SIG-M5 (cell line): ENCODE measurements around the gene TMEM117.

ENCODE experiments used
- DNase-seq: peaks from one replicate; lab custom pipeline; 2025; lab: John Stamatoyannopoulos, UW

TMEM117 gene

DNA sequence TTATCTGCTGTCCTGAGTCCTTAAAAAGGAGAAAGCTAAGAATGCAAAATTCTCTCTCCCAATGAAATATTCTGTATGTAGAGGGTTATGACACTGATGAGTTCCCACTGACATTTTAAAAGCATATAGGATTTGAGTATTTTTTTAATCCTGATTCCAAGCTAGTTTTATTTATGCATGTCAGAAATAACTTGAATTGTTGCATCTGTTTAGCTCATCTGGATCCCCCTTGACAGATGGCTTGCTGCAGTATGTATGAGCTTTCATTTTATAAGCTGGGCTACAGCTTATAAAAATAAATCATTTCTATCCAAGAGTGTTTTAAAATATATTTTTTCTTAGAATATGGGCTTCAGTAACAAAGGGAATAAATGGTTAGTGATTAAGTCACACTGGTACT, 545.0 kb downstream of the TMEM117 start:
- DNase-seq, result no peak

GRCh38 chr12:44381341-44381740, 545.5 kb downstream of the TMEM117 start:
- DNase-seq, result no peak

GRCh38 chr12:44384136-44384535, 548.3 kb downstream of the TMEM117 start:
- no peak for DNase-seq

- no peak for DNase-seq
Observed at GRCh38 chr12:44385964-44386363, 550.1 kb downstream of the TMEM117 start.

- DNase-seq, result no peak
Observed at GRCh38 chr12:44387581-44387980, 551.7 kb downstream of the TMEM117 start.

- DNase-seq, result no peak
Observed at GRCh38 chr12:44389038-44389437, 553.2 kb downstream of the TMEM117 start.

GRCh38 chr12:44389896-44390295, 554.0 kb downstream of the TMEM117 start:
- no peak for DNase-seq

DNA sequence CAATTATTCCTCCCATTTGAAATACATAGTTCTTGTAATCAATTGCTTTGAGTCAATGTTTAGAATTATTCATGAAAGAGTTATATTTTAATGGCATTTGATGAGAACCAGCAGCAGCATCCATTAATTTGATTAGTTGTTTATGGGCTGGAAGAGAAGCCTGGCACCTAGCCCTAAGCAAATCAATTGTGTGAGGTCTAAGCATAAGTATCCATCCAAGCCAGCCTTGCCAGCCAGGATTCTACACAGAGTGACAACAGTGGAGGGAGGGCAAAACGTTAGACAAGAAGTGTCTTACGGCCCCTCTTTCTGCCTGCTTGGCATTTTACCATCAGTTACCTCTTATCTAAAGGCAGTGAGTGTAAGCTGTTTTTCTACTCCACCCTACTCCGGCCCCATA, 561.8 kb downstream of the TMEM117 start:
- no peak for DNase-seq

GRCh38 chr12:44403185-44403584, 567.3 kb downstream of the TMEM117 start:
- DNase-seq, result no peak

DNA sequence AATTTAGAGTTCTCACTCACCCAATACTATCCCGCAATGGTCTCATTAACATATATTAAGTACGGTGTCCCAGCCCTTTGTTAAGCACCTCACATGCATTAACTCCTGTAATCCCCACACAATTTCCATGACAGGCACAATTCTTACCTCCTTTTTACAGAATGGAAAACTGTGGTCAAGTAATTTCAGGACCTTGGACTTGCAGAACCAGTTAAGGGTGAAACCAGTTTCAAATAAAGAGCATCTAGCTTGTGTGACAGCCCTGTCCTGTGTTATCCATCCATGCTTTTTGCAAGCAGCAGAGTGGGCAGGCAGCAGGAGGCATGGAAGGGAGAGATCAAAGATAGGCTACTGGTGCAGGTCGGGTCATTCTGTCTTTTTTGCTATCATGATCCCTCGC, 569.4 kb downstream of the TMEM117 start:
- DNase-seq, result no peak

GRCh38 chr12:44422559-44422958, 586.7 kb downstream of the TMEM117 start:
- no peak for DNase-seq

DNA sequence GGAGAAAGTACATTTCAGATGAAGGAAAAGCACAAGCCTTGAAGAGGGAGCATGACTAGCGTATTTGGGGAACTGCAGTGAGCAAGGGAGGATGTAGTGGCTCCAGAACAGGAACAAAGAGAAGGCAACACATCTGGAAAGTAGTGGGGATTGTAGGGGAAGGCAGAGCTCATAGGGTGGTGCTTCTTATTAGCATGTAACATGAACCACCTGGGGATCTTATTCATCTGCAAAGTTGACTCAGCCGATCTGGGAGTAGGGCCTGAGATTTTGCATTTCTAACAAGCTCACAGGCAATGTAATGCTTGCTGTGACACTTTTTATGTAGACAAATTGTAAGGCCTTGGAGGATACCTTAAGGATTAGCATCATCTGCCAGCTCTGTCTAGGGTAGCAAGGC, 592.9 kb downstream of the TMEM117 start:
- no peak for DNase-seq

- no peak for DNase-seq
Observed at GRCh38 chr12:44431647-44432343, 595.9 kb downstream of the TMEM117 start.

DNA sequence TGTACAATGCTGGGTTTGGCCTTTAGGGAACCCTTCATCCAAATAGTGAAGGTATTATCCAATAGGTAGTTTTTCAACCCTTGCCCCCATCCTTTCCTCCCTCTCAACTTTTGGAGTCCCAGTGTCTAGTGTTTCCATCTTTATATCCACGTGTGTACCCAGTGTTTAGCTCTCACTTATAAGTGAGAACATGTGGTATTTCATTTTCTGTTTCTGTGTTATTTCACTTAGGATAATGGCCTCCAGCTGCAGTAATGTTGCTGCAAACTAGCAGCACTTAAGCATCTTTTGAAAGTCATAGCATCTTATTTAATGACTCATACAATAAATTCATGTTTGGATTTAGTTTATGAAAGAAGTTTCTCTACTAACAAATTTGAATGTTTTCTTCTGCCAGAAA, 597.8 kb downstream of the TMEM117 start:
- DNase-seq, result no peak

DNA sequence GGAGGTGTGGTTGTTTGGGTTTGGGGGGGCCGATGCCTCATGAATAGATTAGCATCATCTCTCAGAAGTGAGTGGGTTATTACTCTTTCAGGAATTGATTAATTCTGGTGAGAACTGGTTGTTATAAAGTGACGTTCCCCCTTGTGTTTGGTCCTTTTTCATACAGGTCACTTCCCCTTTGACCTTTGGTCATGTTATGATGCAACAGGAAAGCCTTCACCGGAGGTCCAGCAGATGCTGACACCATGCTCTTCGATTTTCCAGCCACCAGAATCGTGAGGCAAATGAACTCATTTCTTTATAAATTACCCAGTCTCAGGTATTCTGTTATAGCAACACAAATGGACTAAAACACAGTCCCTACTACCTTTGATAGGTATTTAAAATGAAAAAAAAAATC, 600.9 kb downstream of the TMEM117 start:
- DNase-seq, result no peak
